DND-41 (cell line): Measurements from ENCODE around the gene TMEM161B.

ENCODE experiments used
- ATAC-seq: fragments of 200-7000 bp; cut with Tn5 transposase; 3 replicates; pipeline ENCODE4 v1.9.1; 2021; ENCODE audit warnings: low read depth; ENCODE audit not compliant: insufficient read depth
- DNase-seq: peaks from one replicate; pipeline ENCODE4 v3.0.0-alpha.2; 2020
- H2AFZ ChIP-seq: 2 replicates; pipeline ENCODE4 v1.6.0; 2012; ENCODE audit warnings: low read depth, low read length
- H3K27ac ChIP-seq: 2 replicates; pipeline ENCODE4 v1.5.1; 2012; ENCODE audit warnings: low read length, inconsistent platforms
- H3K27me3 ChIP-seq: fragments of 200-600 bp; sonication (generic); 2 replicates; pipeline ENCODE4 v1.6.0; 2012; ENCODE audit warnings: low read length, mild to moderate bottlenecking, inconsistent platforms; ENCODE audit not compliant: insufficient read depth, poor library complexity
- H3K36me3 ChIP-seq: 2 replicates; pipeline ENCODE4 v1.5.1; 2012; ENCODE audit warnings: low read length, inconsistent platforms; ENCODE audit not compliant: insufficient read depth
- H3K4me1 ChIP-seq: 2 replicates; pipeline ENCODE4 v1.5.1; 2012; ENCODE audit warnings: mild to moderate bottlenecking, low read length; ENCODE audit not compliant: insufficient read depth
- H3K4me2 ChIP-seq: 2 replicates; pipeline ENCODE4 v1.6.0; 2012; ENCODE audit warnings: mild to moderate bottlenecking, moderate library complexity, low read length, inconsistent platforms; ENCODE audit not compliant: insufficient read depth
- H3K4me3 ChIP-seq, 2 experiments: fragments of 200-600 bp in 1 of 2; shearing (Covaris generic) in 1 of 2; 2 replicates each; pipeline ENCODE4 v1.5.1; 2012 to 2016; ENCODE audit warnings: inconsistent platforms in 2 of 2, low read length in 2 of 2, mild to moderate bottlenecking in 2 of 2, low read depth in 1 of 2, moderate library complexity in 1 of 2
- H3K79me2 ChIP-seq: 2 replicates; pipeline ENCODE4 v1.6.0; 2012; ENCODE audit warnings: low read length, inconsistent platforms; ENCODE audit not compliant: insufficient read depth
- H3K9ac ChIP-seq: 2 replicates; pipeline ENCODE4 v1.6.0; 2012; ENCODE audit warnings: low read depth, mild to moderate bottlenecking, inconsistent platforms, low read length, moderate library complexity
- H3K9me3 ChIP-seq: 2 replicates; pipeline ENCODE4 v1.5.1; 2012; ENCODE audit warnings: low read length, moderate library complexity, mild to moderate bottlenecking, inconsistent platforms; ENCODE audit not compliant: insufficient read depth, severe bottlenecking
- H4K20me1 ChIP-seq: 2 replicates; pipeline ENCODE4 v1.6.0; 2012; ENCODE audit warnings: low read length; ENCODE audit not compliant: insufficient read depth
- EZH2 ChIP-seq: IDR thresholded peaks from 3 replicates; pipeline ENCODE4 v1.6.1; 2012; ENCODE audit warnings: borderline replicate concordance, low read depth, mild to moderate bottlenecking, moderate library complexity, low read length, inconsistent platforms; ENCODE audit not compliant: severe bottlenecking
- TF ChIP-seq, protein P1 (sequence below): IDR thresholded peaks from 2 replicates; pipeline ENCODE4 v1.5.1; 2012; ENCODE audit warnings: borderline replicate concordance, low read length, moderate library complexity, mild to moderate bottlenecking; ENCODE audit not compliant: poor library complexity, severe bottlenecking; ENCODE audit errors: extremely low read depth

The TMEM161B gene

DNA sequence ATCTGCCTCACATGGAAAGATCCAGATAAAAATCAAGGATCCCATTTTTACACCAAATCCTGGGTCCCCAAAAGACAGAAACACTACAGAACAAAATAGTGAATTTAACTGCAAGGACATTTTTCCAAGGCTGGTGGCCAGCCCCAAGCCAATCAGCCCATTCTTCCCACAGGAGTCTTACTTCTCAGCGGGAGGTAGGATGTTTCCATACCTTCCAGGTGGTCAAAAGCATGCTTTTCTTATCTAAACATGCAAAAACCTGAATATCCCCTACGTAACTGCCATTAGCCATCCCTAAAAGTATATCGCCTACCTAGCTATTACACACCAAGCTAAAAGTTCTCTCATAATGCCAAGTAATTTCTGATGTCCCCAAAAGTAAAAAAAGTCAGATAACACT, 20.6 kb downstream of the TMEM161B start:
- H3K4me3 ChIP-seq, result no peak overlapping the region

DNA sequence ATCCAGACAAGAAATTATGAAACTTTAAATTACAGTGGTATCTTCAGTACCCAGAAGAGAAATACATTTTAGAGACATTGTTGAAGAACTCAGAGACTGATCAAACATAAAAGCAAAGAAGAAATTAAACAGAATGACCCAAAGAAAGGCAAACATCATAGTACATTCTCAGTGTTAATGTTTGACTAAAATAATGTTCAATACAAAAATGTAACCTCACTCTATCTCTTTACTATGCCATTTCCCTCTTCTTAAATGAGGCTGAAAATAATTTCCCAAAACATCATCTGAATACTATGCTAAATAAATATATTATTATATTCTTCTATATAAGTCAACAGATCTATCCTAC, 22.8 kb downstream of the TMEM161B start:
- Histone ChIP-seq H3K9me3 (no peaks in the 10 kb centered on the region), H3K4me1 (no peaks in the 10 kb centered on the region), H3K4me2 (no peak overlapping the region), H3K79me2 (peaks cover 97% of the 10 kb centered on the region), H3K9ac (no peak overlapping the region), H3K27ac (no peak overlapping the region), H3K4me3 (no peak overlapping the region), H4K20me1 (peaks cover 46% of the 10 kb centered on the region; the same call in 1 of the 2 replicates), H3K27me3 (no peaks in the 10 kb centered on the region), H3K36me3 (no peaks in the 10 kb centered on the region), H2AFZ (no peak overlapping the region)
- DNase-seq (no peak), ATAC-seq (no peak)
- no peak for TF ChIP-seq EZH2
- TF ChIP-seq, protein P1, sequence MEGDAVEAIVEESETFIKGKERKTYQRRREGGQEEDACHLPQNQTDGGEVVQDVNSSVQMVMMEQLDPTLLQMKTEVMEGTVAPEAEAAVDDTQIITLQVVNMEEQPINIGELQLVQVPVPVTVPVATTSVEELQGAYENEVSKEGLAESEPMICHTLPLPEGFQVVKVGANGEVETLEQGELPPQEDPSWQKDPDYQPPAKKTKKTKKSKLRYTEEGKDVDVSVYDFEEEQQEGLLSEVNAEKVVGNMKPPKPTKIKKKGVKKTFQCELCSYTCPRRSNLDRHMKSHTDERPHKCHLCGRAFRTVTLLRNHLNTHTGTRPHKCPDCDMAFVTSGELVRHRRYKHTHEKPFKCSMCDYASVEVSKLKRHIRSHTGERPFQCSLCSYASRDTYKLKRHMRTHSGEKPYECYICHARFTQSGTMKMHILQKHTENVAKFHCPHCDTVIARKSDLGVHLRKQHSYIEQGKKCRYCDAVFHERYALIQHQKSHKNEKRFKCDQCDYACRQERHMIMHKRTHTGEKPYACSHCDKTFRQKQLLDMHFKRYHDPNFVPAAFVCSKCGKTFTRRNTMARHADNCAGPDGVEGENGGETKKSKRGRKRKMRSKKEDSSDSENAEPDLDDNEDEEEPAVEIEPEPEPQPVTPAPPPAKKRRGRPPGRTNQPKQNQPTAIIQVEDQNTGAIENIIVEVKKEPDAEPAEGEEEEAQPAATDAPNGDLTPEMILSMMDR, result no peak

More for the DNA sequence above, 20.6 kb downstream of the TMEM161B start:
- peaks cover 41% of the 10 kb centered on the region; the same call in 1 of the 2 replicates for H4K20me1 ChIP-seq
- no peak overlapping the region for H3K27ac ChIP-seq
- no peaks in the 10 kb centered on the region for H3K36me3 ChIP-seq
- ATAC-seq (no peak), DNase-seq (no peak)
- H3K4me2 ChIP-seq, result no peak overlapping the region
- no peaks in the 10 kb centered on the region for H3K9me3 ChIP-seq
- H3K9ac ChIP-seq, result no peak overlapping the region
- H3K27me3 ChIP-seq, result no peaks in the 10 kb centered on the region
- H2AFZ ChIP-seq, result no peak overlapping the region
- H3K4me1 ChIP-seq, result no peaks in the 10 kb centered on the region
- TF ChIP-seq, protein P1, result no peak
- no peak for TF ChIP-seq EZH2
- H3K79me2 ChIP-seq, result peaks cover 100% of the 10 kb centered on the region

DNA sequence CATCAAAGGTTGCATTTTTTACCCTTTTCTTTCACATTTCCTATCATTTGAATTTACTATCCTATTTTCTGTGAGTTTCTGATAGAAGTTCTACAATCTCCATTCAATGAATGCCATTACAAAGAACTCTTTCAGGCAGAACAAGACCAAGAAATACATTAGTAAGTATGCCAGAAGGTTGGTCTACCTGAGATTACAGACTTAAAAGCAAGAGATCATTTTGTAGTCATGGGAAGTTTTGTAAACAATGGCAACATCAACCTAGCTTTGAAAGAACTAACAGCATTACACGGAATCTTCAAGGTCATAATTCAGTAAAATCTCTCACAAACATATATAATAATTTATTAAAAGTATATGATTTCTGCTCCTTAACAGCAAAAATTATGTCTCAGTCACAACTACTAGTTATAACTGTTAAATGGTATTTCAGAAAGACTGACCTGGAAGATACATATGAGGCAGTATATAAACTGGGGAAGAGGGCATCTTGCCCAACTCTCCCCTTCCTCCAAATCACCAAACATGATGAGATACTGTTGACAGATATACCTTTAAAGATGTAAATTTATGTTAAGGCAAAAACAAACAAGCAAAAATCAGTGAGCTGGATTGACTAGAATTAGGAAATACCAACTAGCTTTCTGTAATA, 23.3 kb downstream of the TMEM161B start:
- Histone ChIP-seq H3K4me2 (no peak overlapping the region), H3K4me1 (no peaks in the 10 kb centered on the region)

More for the DNA sequence above, 23.3 kb downstream of the TMEM161B start:
- no peak overlapping the region for H3K9ac ChIP-seq
- DNase-seq (no peak), ATAC-seq (no peak)
- H3K4me3 ChIP-seq, result no peak overlapping the region
- H3K79me2 ChIP-seq, result peaks cover 96% of the 10 kb centered on the region
- no peak overlapping the region for H3K27ac ChIP-seq
- no peak overlapping the region for H2AFZ ChIP-seq
- peaks cover 41% of the 10 kb centered on the region; the same call in 1 of the 2 replicates for H4K20me1 ChIP-seq
- no peaks in the 10 kb centered on the region for H3K9me3 ChIP-seq
- no peaks in the 10 kb centered on the region for H3K27me3 ChIP-seq
- TF ChIP-seq, protein P1, result no peak
- no peak for TF ChIP-seq EZH2
- H3K36me3 ChIP-seq, result no peaks in the 10 kb centered on the region
